Adrenal gland (tissue), 5 donors: ENCODE data around the gene ANTKMT.

ENCODE experiments used
- CTCF ChIP-seq, 6 experiments: fragments of 450-650 bp in 4 of 6; fragments of 200-600 bp in 2 of 6; sonication (generic) in 1 of 6; IDR thresholded peaks; 1 replicate in 5 of 6; 2 replicates in 1 of 6; pipeline versions ENCODE4 v1.5.1 to v1.8.0; 2016 to 2021; ENCODE audit warnings: antibody characterized with exemption in 6 of 6, mild to moderate bottlenecking in 2 of 6, moderate library complexity in 1 of 6
- POLR2A ChIP-seq, 2 donors: fragments of 450-650 bp; IDR thresholded peaks; one replicate each; pipeline ENCODE4 v1.6.1; 2017; ENCODE audit warnings: antibody characterized with exemption in 2 of 2, mild to moderate bottlenecking in 2 of 2, moderate library complexity in 1 of 2
- donor health status: DM: no; HTN: no; CAD: no.

GRCh38 chr16:676565-676902 is 44.4 kb upstream of the ANTKMT start:
- TF ChIP-seq CTCF (IDR thresholded peaks at IDR 0.05) (no peak), POLR2A (IDR thresholded peaks at IDR 0.05) (no peak)
